ENCODE results near the gene GRK1. TPM values are rescaled to one million over a fixed set of nuclear protein-coding genes. Genes with fewer than 3 reads are reported as not detected.
"Not testable (repeated sequence)": the region's sequence is repeated elsewhere in the genome, so short reads cannot be mapped to it uniquely, and the experiment has no call there.

GRK1 gene
- total RNA-seq, 1 experiment from 2014 or later: not detected

GRCh38 chr13:113664751-113665596 is 2.0 kb upstream of the GRK1 start:
- no peak for DNase-seq (ENCODE audit: low read depth)

DNA sequence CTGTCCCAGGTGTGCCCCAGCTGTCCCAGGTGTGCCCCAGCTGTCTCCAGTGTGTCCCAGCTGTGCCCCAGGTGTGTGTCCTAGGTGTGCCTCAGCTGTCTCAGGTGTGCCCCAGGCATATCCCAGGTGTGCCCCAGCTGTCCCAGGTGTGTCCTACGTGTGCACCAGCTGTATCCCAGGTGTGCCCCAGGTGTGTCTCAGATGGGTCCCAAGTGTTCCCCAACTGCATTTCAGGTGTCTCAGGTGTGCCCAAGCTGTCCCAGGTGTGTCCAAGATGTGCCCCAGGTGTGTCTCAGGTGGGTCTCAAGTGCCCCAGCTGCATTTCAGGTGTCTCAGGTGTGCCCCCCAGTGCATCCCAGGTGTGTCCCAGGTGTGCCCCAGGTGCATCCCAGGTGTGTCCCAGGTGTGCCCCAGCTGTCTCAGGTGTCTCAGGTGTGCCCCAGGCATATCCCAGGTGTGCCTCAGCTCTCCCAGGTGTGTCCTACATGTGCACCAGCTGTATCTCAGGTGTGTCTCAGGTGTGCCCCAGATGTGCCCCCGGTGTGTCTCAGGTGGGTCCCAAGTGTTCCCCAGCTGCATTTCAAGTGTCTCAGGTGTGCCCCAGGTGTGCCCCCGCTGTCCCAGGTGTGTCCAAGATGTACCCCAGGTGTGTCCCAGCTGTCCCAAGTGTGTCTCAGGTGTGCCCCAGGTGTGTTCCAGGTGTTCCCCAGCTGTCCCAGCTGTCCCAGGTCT is 1.3 kb upstream of the GRK1 start:
- DNase-seq (ENCODE audit: low read depth): no peak

- DNase-seq (ENCODE audit: low read depth): no peak
Measured at GRCh38 chr13:113666329-113666670, 719 bp upstream of the GRK1 start.

DNA sequence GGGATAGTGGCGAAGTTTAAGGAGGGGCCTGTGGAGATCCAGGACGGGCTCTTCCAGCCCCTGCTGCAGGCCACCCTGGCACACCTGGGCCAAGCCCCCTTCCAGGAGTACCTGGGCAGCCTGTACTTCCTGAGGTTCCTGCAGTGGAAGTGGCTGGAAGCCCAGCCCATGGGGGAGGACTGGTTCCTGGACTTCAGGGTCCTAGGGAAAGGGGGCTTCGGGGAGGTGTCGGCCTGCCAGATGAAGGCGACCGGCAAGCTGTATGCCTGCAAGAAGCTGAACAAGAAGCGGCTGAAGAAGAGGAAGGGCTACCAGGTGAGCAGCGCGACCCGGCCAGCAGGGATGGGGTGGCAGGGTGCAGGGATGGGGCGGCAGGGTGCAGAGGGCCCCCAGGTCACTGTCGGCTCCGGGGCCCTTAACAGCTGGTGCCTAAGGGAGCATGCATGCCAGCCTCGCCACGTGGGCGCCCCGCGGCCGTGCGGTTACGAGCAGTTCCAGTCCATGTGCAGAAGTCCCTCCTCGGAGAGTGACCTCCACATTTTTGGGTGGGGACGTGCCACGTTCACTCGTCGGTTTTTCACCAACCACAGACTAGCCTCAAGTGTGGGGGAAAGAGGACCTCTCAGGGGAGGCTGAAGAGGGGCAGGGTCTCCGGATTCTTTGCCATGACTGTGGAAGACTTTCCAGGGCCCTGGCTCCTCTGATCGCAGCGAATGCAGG is 912 bp downstream of the GRK1 start:
- no peak for DNase-seq (ENCODE audit: low read depth)

- no peak for DNase-seq (ENCODE audit: low read depth)
Measured at GRCh38 chr13:113668491-113668971, 1.5 kb downstream of the GRK1 start.

DNA sequence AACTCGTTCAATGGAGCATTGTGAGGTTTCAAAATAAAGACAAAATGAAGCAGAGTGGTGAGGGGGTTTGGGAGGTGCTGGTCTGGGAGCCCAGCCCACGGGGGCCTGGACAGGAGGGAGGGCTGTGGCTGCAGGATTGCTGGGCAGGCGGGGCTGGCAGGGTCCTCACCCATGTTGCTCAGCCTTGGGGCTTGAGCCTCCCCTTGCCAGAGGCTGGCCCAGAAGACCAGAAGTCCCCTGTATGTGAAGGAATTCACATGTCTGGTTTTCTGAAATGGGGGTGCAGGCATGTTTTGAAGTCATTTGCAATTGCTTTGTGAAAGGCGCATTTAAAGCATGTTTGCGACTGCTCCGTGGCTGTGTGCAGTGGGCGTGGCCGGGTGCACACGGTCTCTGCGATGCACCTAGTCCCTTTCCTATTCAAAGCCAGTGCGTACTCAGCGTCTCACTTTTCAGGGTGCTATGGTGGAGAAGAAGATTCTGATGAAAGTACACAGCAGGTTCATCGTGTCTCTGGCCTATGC is 2.3 kb downstream of the GRK1 start:
- DNase-seq (ENCODE audit: low read depth): no peak

GRCh38 chr13:113669755-113670341 is 2.8 kb downstream of the GRK1 start:
- DNase-seq (ENCODE audit: low read depth): no peak

DNA sequence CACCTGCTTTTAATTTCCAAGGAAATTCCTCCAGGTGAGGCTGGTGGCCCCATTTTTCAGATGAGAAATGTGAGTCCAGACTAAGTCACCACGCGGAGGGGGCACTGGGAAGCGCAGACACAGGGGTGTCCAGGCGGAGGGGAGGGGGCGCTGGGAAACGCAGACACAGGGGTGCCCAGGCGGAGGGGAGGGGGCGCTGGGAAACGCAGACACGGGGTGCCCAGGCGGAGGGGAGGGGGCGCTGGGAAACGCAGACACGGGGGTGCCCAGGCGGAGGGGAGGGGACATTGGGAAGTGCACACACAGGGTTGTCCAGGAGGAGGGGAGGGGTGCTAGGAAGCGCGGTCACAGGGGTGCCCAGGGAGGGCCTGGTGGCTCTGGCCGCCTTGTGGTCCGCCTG is 3.5 kb downstream of the GRK1 start:
- DNase-seq (ENCODE audit: low read depth): no peak

DNA sequence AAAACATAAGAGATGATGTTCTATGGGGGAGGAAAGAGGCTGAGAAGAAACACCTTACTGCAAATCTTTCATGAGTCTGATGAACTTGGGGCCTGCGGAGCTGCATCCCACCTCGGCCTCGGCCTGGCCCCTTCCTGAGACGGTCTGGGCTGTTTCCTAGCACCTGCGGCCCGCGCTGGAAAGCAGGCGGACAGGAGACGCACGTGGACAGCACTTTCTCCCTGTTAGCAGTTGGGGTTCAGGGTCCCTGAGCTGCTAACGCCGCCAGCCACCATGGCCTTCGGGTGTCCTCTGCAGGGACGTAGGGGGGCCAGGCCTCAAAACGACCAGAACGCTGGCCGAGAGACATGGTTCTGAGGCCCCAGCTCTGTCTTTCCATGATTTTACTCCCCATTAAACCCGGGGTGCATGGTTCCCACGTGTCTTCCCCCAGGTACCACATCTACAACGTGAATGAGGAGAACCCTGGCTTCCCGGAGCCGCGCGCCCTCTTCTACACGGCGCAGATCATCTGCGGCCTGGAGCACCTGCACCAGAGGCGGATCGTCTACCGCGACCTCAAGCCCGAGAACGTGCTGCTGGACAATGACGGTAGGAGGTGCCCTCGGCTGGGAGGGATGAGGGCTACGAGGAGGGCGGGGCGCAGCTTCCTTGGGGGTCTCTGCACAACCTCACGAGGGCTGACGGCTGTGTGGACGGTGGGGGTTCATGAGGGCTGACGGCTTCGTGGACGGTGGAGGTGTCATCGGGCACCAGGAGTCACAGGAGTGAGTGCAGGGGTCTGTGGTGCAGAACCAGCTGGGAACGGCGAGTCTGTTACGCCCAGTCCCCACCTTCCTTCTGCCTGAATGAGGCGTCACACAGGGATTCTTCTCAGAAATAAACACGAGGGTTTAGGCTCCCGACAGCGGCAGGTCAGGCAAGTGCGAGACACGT is 4.3 kb downstream of the GRK1 start:
- DNase-seq (ENCODE audit: low read depth): no peak

DNA sequence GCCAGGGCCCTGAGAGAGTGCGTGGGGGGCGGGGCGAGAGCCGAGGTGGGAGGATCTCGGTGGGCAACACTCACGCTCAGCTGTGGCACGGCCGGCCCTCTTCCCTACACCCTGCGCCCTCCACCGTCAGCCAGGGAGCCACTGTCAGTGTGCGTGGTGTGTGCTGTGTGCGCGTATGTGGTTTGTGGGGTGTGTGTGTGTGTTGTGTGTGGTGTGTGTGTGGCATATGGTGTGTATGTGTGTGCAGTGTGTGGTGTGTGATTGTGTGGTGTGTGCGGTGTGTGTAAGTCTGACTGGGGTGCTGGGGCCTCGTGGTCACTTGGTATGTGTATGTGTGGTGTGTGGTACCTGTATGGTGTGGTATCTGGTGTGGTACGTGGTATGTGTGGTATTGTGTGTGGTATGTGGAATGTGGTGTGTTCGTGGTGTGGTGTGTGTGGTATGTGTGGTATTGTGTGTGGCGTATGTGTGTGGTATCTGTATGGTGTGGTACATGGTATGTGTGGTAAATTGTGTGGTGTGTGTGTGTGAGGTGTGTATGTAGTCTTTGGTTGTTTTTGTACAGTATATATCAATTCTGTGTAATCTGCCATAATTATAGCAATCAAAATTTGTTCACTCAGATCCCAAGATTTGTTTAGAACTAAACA is 5.1 kb downstream of the GRK1 start:
- DNase-seq (ENCODE audit: low read depth): no peak

- DNase-seq (ENCODE audit: low read depth): no peak
Measured at GRCh38 chr13:113722921-113723320, 55.9 kb downstream of the GRK1 start.

- no peak for DNase-seq (ENCODE audit: low read depth)
Measured at GRCh38 chr13:113723410-113724015, 56.5 kb downstream of the GRK1 start.

- no peak for DNase-seq (ENCODE audit: low read depth)
Measured at GRCh38 chr13:113724016-113724758, 57.2 kb downstream of the GRK1 start.

DNA sequence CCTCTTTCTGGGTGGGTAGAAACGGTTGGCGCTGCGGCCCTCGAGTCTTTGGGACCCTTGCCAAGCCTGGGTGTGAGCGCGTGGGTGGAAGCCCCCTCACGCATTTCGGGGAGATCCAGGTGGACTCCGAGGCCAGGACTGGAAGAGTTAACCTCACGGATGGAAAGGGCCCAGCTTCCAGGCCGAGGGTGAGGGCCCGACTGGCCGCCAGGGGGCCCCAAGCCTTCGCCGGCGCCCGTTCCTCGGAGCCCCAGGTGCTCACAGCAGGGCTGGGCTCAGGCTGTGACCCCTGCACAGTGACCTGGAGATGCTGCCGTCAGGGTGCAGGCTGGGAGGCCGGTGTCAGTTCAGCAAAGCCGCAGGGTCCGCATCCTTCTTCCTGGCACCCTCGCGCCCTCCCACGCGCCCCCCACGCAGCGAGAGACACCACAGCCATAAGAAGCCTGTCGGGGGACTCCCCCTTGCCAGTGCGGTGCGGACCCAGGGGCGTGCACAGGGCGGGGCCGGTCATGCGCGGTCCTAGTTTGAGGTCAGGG is 57.8 kb downstream of the GRK1 start:
- DNase-seq (ENCODE audit: low read depth): peak; percentile 30

DNA sequence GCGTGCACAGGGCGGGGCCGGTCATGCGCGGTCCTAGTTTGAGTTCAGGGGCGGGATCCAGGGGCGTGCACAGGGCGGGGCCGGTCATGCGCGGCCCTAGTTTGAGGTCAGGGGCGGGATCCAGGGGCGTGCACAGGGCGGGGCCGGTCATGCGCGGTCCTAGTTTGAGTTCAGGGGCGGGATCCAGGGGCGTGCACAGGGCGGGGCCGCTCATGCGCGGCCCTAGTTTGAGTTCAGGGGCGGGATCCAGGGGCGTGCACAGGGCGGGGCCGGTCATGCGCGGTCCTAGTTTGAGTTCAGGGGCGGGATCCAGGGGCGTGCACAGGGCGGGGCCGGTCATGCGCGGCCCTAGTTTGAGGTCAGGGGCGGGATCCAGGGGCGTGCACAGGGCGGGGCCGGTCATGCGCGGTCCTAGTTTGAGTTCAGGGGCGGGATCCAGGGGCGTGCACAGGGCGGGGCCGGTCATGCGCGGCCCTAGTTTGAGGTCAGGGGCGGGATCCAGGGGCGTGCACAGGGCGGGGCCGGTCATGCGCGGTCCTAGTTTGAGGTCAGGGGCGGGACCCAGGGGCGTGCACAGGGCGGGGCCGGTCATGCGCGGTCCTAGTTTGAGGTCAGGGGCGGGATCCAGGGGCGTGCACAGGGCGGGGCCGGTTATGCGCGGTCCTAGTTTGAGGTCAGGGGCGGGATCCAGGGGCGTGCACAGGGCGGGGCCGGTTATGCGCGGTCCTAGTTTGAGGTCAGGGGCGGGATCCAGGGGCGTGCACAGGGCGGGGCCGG is 58.5 kb downstream of the GRK1 start:
- not testable (repeated sequence) for DNase-seq (ENCODE audit: low read depth)

GRCh38 chr13:113726106-113726821 is 59.2 kb downstream of the GRK1 start:
- not testable (repeated sequence) for DNase-seq (ENCODE audit: low read depth)

DNA sequence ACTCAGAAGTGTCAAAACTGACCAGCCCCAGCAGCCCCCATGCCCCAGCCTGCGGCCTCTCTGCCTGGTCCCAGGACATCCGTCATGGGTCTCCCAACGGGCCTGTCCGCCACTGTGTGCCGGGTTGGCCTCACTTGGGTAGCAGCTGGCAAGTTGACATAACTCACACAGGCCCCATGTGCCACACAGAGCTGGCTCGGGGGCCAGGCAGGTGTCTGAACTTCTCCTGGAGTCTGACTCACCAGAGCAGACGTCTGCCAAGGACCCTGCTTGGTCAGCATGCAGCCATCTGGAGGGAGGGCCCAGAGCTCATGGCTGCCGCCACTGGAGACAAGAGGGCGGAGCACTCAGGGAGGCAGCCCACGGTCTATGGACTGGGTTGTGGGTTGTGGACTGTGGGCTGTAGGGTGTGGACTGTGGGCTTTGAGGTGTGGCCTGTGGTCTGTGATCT is 60.0 kb downstream of the GRK1 start:
- peak; percentile 49 for DNase-seq (ENCODE audit: low read depth)

Data from HT1080 (cell line).